Spleen (tissue), 7 donors: Measurements from ENCODE around the gene RPS6KA2.

Experiments
- CTCF ChIP-seq, 11 experiments: fragments of 200-600 bp in 7 of 11; fragments of 450-650 bp in 4 of 11; sonication (generic) in 4 of 11; IDR thresholded peaks in 8 of 11; conservative IDR thresholded peaks in 3 of 11; 1 replicate in 7 of 11; 2 replicates in 4 of 11; pipeline versions ENCODE4 v1.4.0 to v1.8.0; 2016 to 2021; ENCODE audit warnings: antibody characterized with exemption in 11 of 11, inconsistent platforms in 4 of 11, mild to moderate bottlenecking in 1 of 11
- POLR2A ChIP-seq, 3 donors: fragments of 450-650 bp; IDR thresholded peaks; one replicate each; pipeline ENCODE4 v1.5.1; 2017; ENCODE audit warnings: antibody characterized with exemption in 3 of 3, mild to moderate bottlenecking in 1 of 3
- donor health status: DM: no; HTN: no; CAD: no; lungs with moderate emphysema.
- donor health status: DM: no; HTN: no; CAD: no.
- donor health status: DM: no; HTN: no; CAD: no.

- TF ChIP-seq CTCF (IDR thresholded peaks at IDR 0.05 in 8 of 11, conservative IDR thresholded peaks at IDR 0.05 in 3 of 11) (no peak), POLR2A (IDR thresholded peaks at IDR 0.05) (no peak)
Measured at GRCh38 chr6:166630462-166630861, 3.4 kb upstream of the RPS6KA2 start.
